NCI-H1436 treated with DMSO at 0.1 percent for 48 hours (cell line): Measurements from ENCODE around the gene ASB15.

ENCODE experiments used
- DNase-seq: peaks from one replicate; lab custom pipeline; 2025; lab: John Stamatoyannopoulos, UW

The ASB15 gene

GRCh38 chr7:123635551-123636359 is 34.1 kb downstream of the ASB15 start:
- DNase-seq, result no peak

- no peak for DNase-seq
These were observed 35.6 kb downstream of the ASB15 start for GRCh38 chr7:123637203-123637602.

- no peak for DNase-seq
These were observed 36.3 kb downstream of the ASB15 start for GRCh38 chr7:123637878-123638277.

GRCh38 chr7:123639631-123640030 is 38.0 kb downstream of the ASB15 start:
- DNase-seq, result no peak

- DNase-seq, result no peak
These were observed 39.0 kb downstream of the ASB15 start for GRCh38 chr7:123640583-123640982.

DNA sequence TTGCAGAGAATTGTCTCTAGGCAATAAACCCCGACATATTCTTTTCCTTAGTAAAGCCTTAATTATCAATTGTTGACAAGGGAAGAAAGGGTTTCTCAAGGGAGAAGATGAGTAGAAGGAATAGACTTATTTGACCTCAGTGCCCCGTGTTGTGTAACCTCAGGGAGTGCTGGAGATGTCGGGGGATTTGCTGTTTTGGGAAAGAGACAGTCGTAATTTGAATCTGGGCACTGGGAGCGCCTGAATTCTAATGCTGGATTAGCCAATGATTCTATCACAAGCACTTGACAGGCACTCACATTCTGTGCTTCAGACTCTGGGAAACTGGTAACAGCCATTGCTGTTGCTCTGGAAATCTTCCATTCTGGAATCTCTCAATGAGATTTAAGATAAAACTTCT is 40.3 kb downstream of the ASB15 start:
- no peak for DNase-seq

DNA sequence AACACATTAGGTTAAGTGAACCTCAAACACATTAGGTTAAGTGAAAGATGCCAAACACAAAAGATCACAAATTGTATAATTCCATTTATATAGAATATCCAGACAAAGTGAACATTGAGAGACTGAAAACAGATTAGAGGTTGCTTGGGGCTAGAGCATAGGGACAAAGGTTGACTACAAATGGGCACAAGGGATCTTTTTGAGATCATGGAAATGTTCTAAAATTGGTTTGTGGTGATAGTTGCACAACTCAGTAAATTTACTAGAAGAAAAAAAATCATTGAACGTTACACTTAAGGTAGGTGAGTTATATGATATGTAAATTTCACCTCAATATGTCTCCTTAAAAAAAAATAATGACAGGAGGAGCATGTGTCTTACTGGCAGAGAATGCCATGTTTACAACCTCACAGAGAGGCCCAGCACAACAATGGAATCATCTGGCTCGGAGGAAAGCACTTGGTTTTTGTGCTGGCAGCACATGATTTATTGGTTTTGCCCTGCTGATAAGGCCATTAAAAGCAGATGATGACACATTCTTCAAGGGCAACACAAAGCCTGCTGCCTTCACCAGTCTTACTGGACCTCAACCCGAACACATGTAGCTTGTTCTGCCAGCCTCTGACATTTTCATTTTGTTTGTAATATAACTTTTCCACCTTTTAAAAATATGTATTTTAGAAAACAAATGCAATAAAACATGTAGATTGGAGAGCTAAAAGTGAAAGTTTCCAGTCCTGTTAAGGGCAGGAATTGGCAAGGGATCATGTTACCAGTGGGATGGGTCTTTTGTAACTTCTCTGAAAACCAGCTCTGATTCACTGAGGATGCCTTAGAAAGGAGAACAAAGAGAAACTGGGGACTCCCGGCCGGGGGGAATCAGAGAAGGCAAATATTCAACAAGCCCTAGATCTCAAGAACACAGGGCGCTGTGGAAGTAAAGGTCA is 42.1 kb downstream of the ASB15 start:
- peak; percentile 24 for DNase-seq

GRCh38 chr7:123645516-123645915 is 43.9 kb downstream of the ASB15 start:
- DNase-seq, result no peak

- DNase-seq, result no peak
These were observed 45.6 kb downstream of the ASB15 start for GRCh38 chr7:123647106-123647730.

GRCh38 chr7:123649964-123650363 is 48.3 kb downstream of the ASB15 start:
- no peak for DNase-seq

DNA sequence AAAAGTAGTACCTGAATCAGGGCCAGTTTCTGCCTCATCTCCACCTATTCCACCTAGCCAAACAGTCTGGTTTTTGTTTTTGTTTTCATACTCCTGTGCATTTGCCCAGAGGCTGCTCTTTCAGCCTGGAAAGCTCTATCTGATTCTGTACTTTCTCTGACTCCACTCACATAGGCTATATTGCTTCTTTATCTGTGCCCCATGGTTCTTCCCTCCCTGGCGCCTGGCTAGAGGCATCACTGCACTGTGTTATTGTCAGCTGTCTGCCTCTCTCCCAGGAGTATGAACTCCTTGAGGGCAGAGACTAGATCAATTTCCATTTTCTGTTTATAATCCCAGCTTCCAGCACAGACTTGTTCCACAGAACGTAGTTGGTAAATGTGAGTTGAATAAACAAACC is 49.0 kb downstream of the ASB15 start:
- DNase-seq, result no peak

- DNase-seq, result no peak
These were observed 50.8 kb downstream of the ASB15 start for GRCh38 chr7:123652406-123652805.

DNA sequence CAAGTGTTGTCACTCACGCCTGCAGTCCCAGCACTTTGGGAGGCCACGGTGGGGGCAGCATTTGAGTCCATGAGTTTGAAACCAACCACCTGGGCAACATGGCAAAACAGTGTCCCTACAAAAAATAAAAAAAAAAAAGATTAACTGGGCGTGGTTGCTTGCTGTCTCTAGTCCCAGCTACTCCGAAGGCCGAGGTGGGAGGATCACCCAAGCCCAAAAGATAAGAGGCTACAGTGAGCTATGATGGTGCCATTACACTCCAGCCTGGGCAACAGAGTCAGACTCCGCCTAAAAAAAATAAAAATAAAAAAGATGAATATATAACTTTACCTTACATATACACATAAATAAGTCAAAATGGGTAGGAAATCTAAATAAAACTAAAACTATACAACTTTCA is 51.5 kb downstream of the ASB15 start:
- no peak for DNase-seq

- no peak for DNase-seq
These were observed 54.0 kb downstream of the ASB15 start, which contains the start of gene LMOD2 for GRCh38 chr7:123655614-123656013. TSS of gene LMOD2 (plus strand) at chr7:123655866. CDS start at chr7:123655964, 98 bp downstream.

- DNase-seq, result no peak
These were observed 55.1 kb downstream of the ASB15 start for GRCh38 chr7:123656544-123657303.

DNA sequence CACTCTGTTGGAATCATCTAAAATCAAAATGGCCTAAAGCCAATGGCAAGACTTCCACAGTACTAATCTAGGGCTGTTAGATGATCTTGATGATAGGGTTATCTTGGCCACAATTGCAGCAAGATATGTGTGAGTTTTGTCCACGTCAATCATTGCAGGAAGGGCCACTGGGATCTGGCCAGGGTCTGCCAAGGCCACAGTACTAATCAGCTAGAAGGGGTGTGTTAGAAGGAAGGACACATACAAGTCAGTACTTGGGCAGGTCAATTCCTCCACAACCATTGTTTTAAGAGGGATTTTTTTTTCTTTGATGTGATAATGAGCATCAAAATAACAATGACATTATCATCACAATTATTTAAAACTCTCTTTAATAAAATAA is 55.7 kb downstream of the ASB15 start:
- no peak for DNase-seq

- DNase-seq, result no peak
These were observed 56.4 kb downstream of the ASB15 start for GRCh38 chr7:123658023-123658422.

GRCh38 chr7:123660514-123661354 is 59.1 kb downstream of the ASB15 start:
- no peak for DNase-seq

- DNase-seq, result no peak
These were observed 60.1 kb downstream of the ASB15 start for GRCh38 chr7:123661765-123662164.

GRCh38 chr7:123662293-123662692 is 60.7 kb downstream of the ASB15 start:
- DNase-seq, result no peak

DNA sequence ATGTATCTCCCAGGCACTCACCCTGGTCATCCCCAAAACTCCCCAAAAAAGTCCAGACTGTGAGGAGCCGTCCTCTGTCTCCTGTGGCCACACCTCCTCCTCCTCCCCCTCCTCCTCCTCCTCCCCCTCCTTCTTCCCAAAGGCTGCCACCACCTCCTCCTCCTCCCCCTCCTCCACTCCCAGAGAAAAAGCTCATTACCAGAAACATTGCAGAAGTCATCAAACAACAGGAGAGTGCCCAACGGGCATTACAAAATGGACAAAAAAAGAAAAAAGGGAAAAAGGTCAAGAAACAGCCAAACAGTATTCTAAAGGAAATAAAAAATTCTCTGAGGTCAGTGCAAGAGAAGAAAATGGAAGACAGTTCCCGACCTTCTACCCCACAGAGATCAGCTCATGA is 61.1 kb downstream of the ASB15 start:
- no peak for DNase-seq
